Stimulated activated CD8-positive, alpha-beta memory T cell treated with anti-CD3 and anti-CD28 coated beads, Interleukin-15, amount 100 ng/mL, for 4 hours (primary cell): ENCODE results near the gene ZBTB7B.

Experiments used
- DNase-seq, 2 donors: peaks; one replicate each; pipeline ENCODE4 v3.0.0-alpha.2; 2020; ENCODE audit warnings: low read depth in 2 of 2

The ZBTB7B gene

GRCh38 chr1:155003766-155004351 is 1.3 kb downstream of the ZBTB7B start:
- DNase-seq = no peak

GRCh38 chr1:155004352-155005075 is 1.9 kb downstream of the ZBTB7B start:
- no peak for DNase-seq

GRCh38 chr1:155005076-155006011 is 2.7 kb downstream of the ZBTB7B start:
- DNase-seq = no peak

DNA sequence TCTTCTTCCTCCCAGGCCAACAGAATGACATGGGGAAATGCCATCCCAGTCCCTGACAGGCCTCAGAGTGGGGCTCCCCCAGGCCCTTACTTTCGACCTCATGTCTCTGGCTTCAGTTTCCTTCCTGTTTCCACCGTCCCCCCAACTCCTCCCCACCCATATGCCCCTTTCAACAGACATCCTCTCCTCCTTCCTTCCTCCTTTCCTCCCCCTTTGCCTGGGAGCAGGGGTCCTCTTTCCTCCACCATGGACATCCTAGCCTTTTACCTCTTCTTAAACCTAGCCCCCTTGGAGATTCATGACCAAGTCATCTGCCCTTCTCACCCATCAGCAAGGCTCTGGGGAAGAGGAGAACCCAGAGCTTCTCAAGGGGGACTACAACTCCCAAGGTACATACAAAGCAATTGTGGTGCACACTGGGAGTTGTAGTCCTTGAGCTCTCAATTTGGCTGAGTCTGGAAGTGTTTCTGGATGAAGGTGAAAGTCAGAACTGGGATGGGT is 4.0 kb downstream of the ZBTB7B start:
- no peak for DNase-seq

DNA sequence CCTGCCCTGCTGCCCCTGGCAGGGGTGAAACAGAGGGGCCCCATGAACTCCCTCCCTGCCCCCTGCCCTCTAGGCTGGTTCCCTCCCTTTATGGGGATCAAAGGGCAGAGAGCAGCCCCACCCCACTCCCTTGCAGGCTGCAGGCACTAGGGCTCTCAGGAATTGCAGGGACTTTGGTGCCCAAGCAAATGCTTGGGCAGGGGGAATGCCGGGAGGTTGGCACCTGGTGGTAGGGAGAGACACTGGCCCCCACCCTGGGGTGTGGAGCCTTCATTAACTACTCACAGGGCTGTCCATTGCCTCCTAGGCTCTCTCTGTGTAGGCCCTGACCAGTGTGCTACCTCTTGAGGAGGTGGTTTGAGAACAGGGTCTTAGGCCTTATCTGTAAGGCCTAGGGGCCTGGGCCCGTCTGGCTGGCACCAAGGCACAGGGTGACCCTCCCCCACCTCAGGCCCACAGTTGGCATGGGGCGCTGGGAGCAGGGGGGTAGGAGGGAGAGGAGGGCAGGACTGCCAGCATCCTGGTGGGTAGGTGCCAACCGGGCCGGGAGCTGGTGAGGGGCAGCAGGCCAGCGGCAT is 4.7 kb downstream of the ZBTB7B start:
- DNase-seq = no peak

GRCh38 chr1:155008015-155008941 is 5.7 kb downstream of the ZBTB7B start:
- no peak for DNase-seq

DNA sequence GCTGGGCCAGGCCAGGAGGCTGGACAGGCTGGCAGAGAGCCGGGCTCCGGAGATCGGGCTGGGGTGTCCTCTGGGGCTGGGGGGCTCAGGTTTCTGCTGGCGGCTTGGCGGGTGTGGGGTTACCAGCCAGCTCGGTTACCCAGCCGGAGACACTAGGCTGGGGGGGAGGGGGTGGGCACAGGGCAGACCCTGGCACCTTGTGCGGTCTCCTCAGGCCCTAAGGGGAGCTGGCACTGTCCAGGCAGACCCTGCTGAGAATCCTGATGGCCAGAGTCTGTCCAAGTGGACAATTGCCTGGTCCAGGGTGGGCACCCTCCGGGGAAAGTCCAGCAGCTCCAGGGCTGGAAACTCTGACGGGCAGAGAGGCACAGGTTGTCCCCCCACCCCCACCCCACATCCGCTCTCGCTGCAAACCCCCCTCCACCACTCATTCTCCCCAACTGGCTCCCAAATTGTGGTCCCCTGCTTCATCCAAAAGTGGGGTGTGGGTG is 6.7 kb downstream of the ZBTB7B start:
- DNase-seq = no peak

- DNase-seq = no peak
These were observed 7.1 kb downstream of the ZBTB7B start for GRCh38 chr1:155009742-155010141.

GRCh38 chr1:155010211-155010918 is 7.8 kb downstream of the ZBTB7B start:
- no peak for DNase-seq

DNA sequence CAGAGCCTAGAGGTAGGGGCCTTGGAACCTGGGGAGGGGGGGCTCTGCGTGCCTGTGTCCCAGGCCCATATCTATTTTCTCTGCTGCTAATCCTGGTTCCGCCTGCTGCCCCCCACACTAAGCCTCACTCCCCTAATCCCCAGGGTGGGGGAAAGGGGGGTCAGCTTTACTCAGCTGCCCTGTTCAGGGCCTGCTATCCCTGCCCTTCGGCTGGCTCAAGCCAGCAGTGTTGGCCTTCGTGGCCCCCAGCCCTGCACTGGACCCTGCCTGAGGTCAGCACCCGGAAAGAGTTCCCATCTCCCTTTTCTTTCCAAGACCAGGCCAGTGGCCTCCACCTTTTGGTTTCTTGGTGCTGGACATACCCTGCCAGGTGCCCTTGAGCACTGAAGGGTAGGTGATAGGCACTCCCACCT is 8.4 kb downstream of the ZBTB7B start:
- no peak for DNase-seq

DNA sequence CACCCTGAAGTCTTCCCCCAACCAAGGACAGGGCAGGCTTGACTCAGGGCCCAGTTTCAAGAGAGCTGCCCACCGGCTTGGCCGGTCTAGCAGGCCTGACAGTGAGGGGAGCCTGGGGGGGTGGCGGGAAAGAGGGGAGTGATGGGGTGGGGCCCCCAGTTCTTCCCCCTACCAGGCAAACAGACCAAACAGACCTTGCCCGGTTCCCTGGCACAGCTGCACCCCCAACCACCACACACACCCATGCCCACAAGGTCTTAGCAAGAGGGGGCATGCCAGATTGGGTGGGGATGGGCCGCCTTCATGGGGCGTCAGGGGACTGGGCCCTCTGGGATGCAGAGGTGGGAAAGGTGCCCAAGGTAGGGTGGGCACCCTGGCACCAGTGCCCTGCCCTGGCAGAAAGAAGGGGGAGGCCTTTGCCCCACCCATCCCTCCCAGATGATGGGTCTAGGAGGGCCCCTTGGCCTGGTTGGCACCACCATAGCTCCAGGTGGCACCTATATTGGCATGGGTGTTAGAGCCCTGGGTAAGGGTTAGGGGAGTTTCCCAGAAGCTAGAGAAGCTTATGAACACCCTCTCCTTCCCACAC is 8.9 kb downstream of the ZBTB7B start:
- DNase-seq = no peak

- DNase-seq = no peak
These were observed 9.5 kb downstream of the ZBTB7B start for GRCh38 chr1:155012026-155012546.

DNA sequence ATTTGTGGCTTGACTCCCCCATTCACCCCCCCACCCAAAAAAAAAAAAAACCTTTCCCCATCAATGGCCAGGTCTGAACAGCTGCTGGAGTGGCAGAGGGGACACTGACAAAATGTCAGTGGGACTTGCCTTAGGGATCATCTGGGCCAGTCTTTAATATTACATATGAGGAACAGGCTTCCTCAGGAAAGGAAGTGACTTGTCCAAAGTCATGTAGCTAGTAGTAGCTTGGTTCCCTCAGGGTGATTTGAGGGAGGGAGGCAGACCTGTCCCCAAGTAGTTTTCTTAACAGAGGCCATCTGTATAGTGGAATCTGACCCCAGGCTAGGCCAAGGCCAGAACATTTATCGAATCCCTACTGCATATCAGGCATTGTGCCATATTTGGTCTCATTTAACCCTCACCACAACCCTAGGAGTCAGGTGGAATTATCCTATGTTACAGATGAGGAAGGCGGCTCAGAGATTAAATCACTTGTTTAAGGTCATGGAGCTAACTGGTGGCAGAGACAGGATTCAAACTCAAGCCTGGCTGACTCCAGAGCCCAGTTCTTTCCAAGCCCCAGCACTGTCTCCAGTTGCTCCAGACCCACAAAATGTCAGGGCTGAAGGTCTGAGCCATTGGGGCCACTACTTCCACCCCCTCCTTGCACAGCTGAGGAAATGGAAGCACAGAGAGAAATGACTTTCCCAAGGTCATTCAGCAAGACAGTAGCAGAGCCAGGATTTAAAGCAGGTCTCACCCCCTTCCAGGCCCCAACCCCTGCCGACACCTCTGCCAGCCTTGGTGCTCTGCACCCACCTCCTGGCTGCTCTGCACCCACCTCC is 10.4 kb downstream of the ZBTB7B start:
- DNase-seq = no peak

- no peak for DNase-seq
These were observed 11.0 kb downstream of the ZBTB7B start for GRCh38 chr1:155013632-155014031.

- no peak for DNase-seq
These were observed 12.3 kb downstream of the ZBTB7B start for GRCh38 chr1:155014709-155015508.

GRCh38 chr1:155015527-155016230 is 13.1 kb downstream of the ZBTB7B start:
- DNase-seq = no peak

GRCh38 chr1:155016231-155016831 is 13.7 kb downstream of the ZBTB7B start:
- DNase-seq = no peak
